HepG2 (cell line): Measurements from ENCODE around the gene FAM167B. TPM values are rescaled to one million over a fixed set of nuclear protein-coding genes. Genes with fewer than 3 reads are reported as not detected.
A peak's percentile ranks its signal among the peaks of the same experiment; 100 is the strongest.

Source experiments
- ATAC-seq: fragments of 200-7000 bp; cut with Tn5 transposase; 3 replicates; pipeline ENCODE4 v1.9.1; 2020; ENCODE audit warnings: mild to moderate bottlenecking, moderate library complexity
- BruUV-seq: library from RNA; stranded (reverse); fragments of 400-500 nt; replicated peaks from 2 replicates; lab custom pipeline; 2021; lab: Mats Ljungman, UMichigan
- CTCF ChIA-PET: fragments of 300-600 bp; formaldehyde crosslinking; extraction: SDS; loops from one replicate; lab custom pipeline; 2021; ENCODE audit warnings: low total read pairs, inconsistent platforms, low intra/inter-chr PET ratio; lab: Yijun Ruan, JAX
- POLR2A ChIA-PET: fragments of 350-600 bp; sonication (Branson Sonifier 250); formaldehyde crosslinking; loops from one replicate; lab custom pipeline; 2020; ENCODE audit warnings: antibody characterized with exemption, inconsistent platforms; lab: Yijun Ruan, JAX
- DNase-seq: peaks from one replicate; pipeline ENCODE4 v3.0.0-alpha.2; 2015; ENCODE audit warnings: low spot score
- FAIRE-seq: peaks from 3 replicates; lab custom pipeline; 2011; peaks lifted over from hg19 to GRCh38; lab: Jason Lieb, UNC
- H2AFZ ChIP-seq: one replicate; pipeline ENCODE4 v1.6.1; 2011; ENCODE audit warnings: low read length, inconsistent platforms
- H3K27ac ChIP-seq: fragments of 300-600 bp; 3 replicates; pipeline ENCODE4 v1.8.0; 2011; ENCODE audit warnings: mixed run types, mild to moderate bottlenecking, mixed read lengths, low read length, inconsistent platforms; ENCODE audit not compliant: insufficient read depth; ENCODE audit errors: extremely low read length
- H3K27me3 ChIP-seq, 2 experiments: fragments of 200-600 bp in 1 of 2; 2 replicates in 1 of 2; 3 replicates in 1 of 2; pipeline versions ENCODE4 v1.6.0 to v1.8.0; 2011; ENCODE audit warnings: low read length in 2 of 2, mild to moderate bottlenecking in 2 of 2, moderate library complexity in 2 of 2, inconsistent platforms in 1 of 2; ENCODE audit not compliant: insufficient read depth in 2 of 2, control insufficient read depth in 1 of 2
- H3K36me3 ChIP-seq, 2 experiments: fragments of 200-600 bp in 1 of 2; replicated peaks in 1 of 2; 2 replicates in 1 of 2; 3 replicates in 1 of 2; pipeline versions ENCODE4 v1.5.1 to v1.8.0; 2011; ENCODE audit warnings: low read length in 2 of 2, inconsistent platforms in 1 of 2; ENCODE audit not compliant: insufficient read depth in 2 of 2, control insufficient read depth in 1 of 2
- H3K4me1 ChIP-seq: 2 replicates; pipeline ENCODE4 v1.5.1; 2012; ENCODE audit warnings: low read length, inconsistent platforms; ENCODE audit not compliant: insufficient read depth
- H3K4me2 ChIP-seq: 2 replicates; pipeline ENCODE4 v1.6.0; 2011; ENCODE audit warnings: low read depth, low read length, inconsistent platforms
- H3K4me3 ChIP-seq, 3 experiments: fragments of 200-600 bp in 1 of 3; sonication (generic), shearing (Covaris generic) in 1 of 3; replicated peaks in 1 of 3; 2 replicates each; pipeline ENCODE4 v1.5.1; 2011 to 2016; ENCODE audit warnings: low read length in 3 of 3, inconsistent platforms in 2 of 3, low read depth in 2 of 3, mild to moderate bottlenecking in 2 of 3, control low read depth in 1 of 3, mixed read lengths in 1 of 3; ENCODE audit not compliant: insufficient read depth in 1 of 3
- H3K79me2 ChIP-seq: one replicate; pipeline ENCODE4 v1.6.1; 2011; ENCODE audit warnings: low read length, inconsistent platforms; ENCODE audit not compliant: insufficient read depth
- H3K9ac ChIP-seq: 2 replicates; pipeline ENCODE4 v1.6.0; 2011; ENCODE audit warnings: mild to moderate bottlenecking, low read depth, low read length, inconsistent platforms; ENCODE audit not compliant: insufficient read depth
- H3K9me3 ChIP-seq: 2 replicates; pipeline ENCODE4 v1.5.1; 2012; ENCODE audit warnings: mild to moderate bottlenecking, low read length
- H4K20me1 ChIP-seq: 2 replicates; pipeline ENCODE4 v1.6.0; 2011; ENCODE audit warnings: inconsistent platforms, mild to moderate bottlenecking, low read length, moderate library complexity; ENCODE audit not compliant: insufficient read depth
- E2F1 ChIP-seq: sonication (generic); formaldehyde crosslinking; IDR thresholded peaks from 2 replicates; pipeline ENCODE4 v1.5.0; 2020; ENCODE audit warnings: missing genetic modification reagents
- FOXP4 ChIP-seq: sonication (generic); formaldehyde crosslinking; IDR thresholded peaks from 2 replicates; pipeline ENCODE4 v1.4.0; 2020; ENCODE audit warnings: missing genetic modification reagents
- HMGXB3 ChIP-seq: sonication (generic); formaldehyde crosslinking; IDR thresholded peaks from 2 replicates; pipeline ENCODE4 v1.4.0; 2020; ENCODE audit warnings: missing genetic modification reagents, borderline replicate concordance
- HOXA7 ChIP-seq: sonication (generic); formaldehyde crosslinking; IDR thresholded peaks from 2 replicates; pipeline ENCODE4 v1.8.1; 2022; ENCODE audit warnings: mild to moderate bottlenecking, missing genetic modification reagents, moderate library complexity
- RBFOX2 ChIP-seq: fragments of 200-400 bp; formaldehyde crosslinking; IDR thresholded peaks from 2 replicates; pipeline ENCODE4 v1.6.1; 2017; ENCODE audit warnings: low read depth, mild to moderate bottlenecking, low read length
- SRF ChIP-seq: IDR thresholded peaks from 2 replicates; pipeline ENCODE4 v1.6.1; 2011; ENCODE audit warnings: mild to moderate bottlenecking, low read depth, low read length, moderate library complexity
- TERF1 ChIP-seq: sonication (generic); formaldehyde crosslinking; IDR thresholded peaks from 2 replicates; pipeline ENCODE4 v1.8.0; 2022; ENCODE audit warnings: mild to moderate bottlenecking, missing genetic modification reagents, moderate library complexity
- TFAP4 ChIP-seq: sonication (generic); IDR thresholded peaks from 2 replicates; pipeline ENCODE4 v1.6.1; 2016; ENCODE audit warnings: low read depth, borderline replicate concordance
- U2AF2 ChIP-seq: fragments of 200-400 bp; formaldehyde crosslinking; IDR thresholded peaks from 2 replicates; pipeline ENCODE4 v1.6.1; 2017; ENCODE audit warnings: low read depth, mild to moderate bottlenecking, low read length
- ZNF709 ChIP-seq: sonication (generic); formaldehyde crosslinking; IDR thresholded peaks from 2 replicates; pipeline ENCODE4 v1.5.0; 2020; ENCODE audit warnings: mild to moderate bottlenecking, missing genetic modification reagents
- WGBS: methylation state at CpG from one replicate; pipeline ENCODE4 v1.1.6; 2017; ENCODE audit warnings: low lambda C conversion rate; 5-methylcytosine and 5-hydroxymethylcytosine counted together
- in situ Hi-C: cut with HindIII; loops from 2 replicates; pipeline ENCODE4 v1.10.0; 2017; ENCODE audit warnings: low pct_unique_long_range_greater_than_20kb; ENCODE audit not compliant: extremely low pct_ligation_motif_present
- intact Hi-C: fragments of 100-400 bp; cut with micrococcal nuclease; formaldehyde crosslinking; loops from one replicate; pipeline ENCODE4 v1.10.0; 2022; ENCODE audit not compliant: unreplicated experiment
- polyA plus RNA-seq, 8 experiments: library from polyadenylated mRNA; depleted of rRNA in 3 of 8; stranded (reverse) in 7 of 8; unstranded in 1 of 8; fragments of >200 nt; fragmentation: Illumina TruSeq in 4 of 8; extraction: Trizol in 4 of 8; gene quantifications; 2 replicates each; pipeline versions ENCODE4 v1.2.1 to v1.2.3, GENCODE V29; 2011 to 2016; ENCODE audit warnings: low read depth in 4 of 8, missing spikeins in 1 of 8, mixed read lengths in 1 of 8; ENCODE audit not compliant: insufficient read depth in 1 of 8
- total RNA-seq, 5 experiments: library from RNA; depleted of rRNA; stranded (reverse); fragments of >200 nt; fragmentation: Illumina TruSeq; extraction: Trizol; gene quantifications; 2 replicates each; pipeline ENCODE4 v1.2.3, GENCODE V29; 2016; ENCODE audit warnings: low read depth in 1 of 5

FAM167B gene
- total and polyA plus RNA-seq, 2 of the 13 experiments (the other 11 are each of a cell fraction or from before 2014, with no cell fraction given) = 0.15 to 0.70 TPM

GRCh38 chr1:32221980-32222755, 24.9 kb upstream of the FAM167B start, which contains the start of the genes EIF3I and TMEM234:
Gene EIF3I, plus strand, starts transcription at chr1:32222407. Its CDS starts 35 bp downstream, at chr1:32222442.
Gene TMEM234, minus strand, starts transcription at chr1:32222353. Its CDS starts 31 bp downstream, at chr1:32222322.
- Histone ChIP-seq H4K20me1 (no peaks in the 10 kb centered on the region; the same call in 1 of the 2 replicates), H2AFZ (no peak within 1 kb of the TSS), H3K4me2 (peak within 1 kb of the TSS; percentile 91), H3K4me1 (peaks cover 29% of the 10 kb centered on the region), H3K9ac (peak within 1 kb of the TSS; percentile 91), H3K9me3 (no peaks in the 10 kb centered on the region), H3K79me2 (peaks cover 29% of the 10 kb centered on the region), H3K4me3 (peak within 1 kb of the TSS; percentile 82 to 89 (median 85)), H3K36me3 (peaks cover 9 to 24% of the 10 kb centered on the region in 2 experiments; a peak in 4 of 5 replicates), H3K27ac (peak within 1 kb of the TSS; percentile 69), H3K27me3 (no peaks in the 10 kb centered on the region; a peak in 2 of 5 replicates)
- intact Hi-C loops = no loop called here
- ATAC-seq (peak; percentile 95), DNase-seq (peak; percentile 88), FAIRE-seq (peak; percentile 88)
- no TSS peak for BruUV-seq
- ChIA-PET CTCF (no interaction called here), POLR2A (interaction anchor here (1.4 to 1.8 kb wide), 3 partner anchors 28 to 69 kb away, joined by 4 to 7 read pairs (median 4); partner anchors contain the start of genes HDAC1 and TXLNA)
- 1% methylated on average over 18 of the region's 46 CpGs for WGBS
- in situ Hi-C loops = no loop called here
- no peak for TF ChIP-seq E2F1 (CRISPR knock-in tag)
- 0 out of 2 replicates have a peak, but pooled peaks have one; percentile 5 for TF ChIP-seq SRF
- no peak for TF ChIP-seq FOXP4 (CRISPR knock-in tag)
- peak; percentile 48; the same call in 1 of the 2 replicates for TF ChIP-seq RBFOX2
- TF ChIP-seq HMGXB3 (CRISPR knock-in tag) = 0 out of 2 replicates have a peak, but pooled peaks have one; percentile 45
- TF ChIP-seq U2AF2 = peak; percentile 97
- TF ChIP-seq TERF1 = no peak
- TF ChIP-seq HOXA7 = no peak
- 0 out of 2 replicates have a peak, but pooled peaks have one; percentile 5 for TF ChIP-seq ZNF709 (CRISPR knock-in tag)
- TF ChIP-seq TFAP4 = peak; percentile 17; the same call in 1 of the 2 replicates
